GM12878 (cell line): ENCODE results near the gene PLAGL1. TPM values are rescaled to one million over a fixed set of nuclear protein-coding genes. Genes with fewer than 3 reads are reported as not detected.

Experiments used
- ATAC-seq: fragments of 200-7000 bp; cut with Tn5 transposase; 3 replicates; pipeline ENCODE4 v1.9.1; 2020; ENCODE audit warnings: mild to moderate bottlenecking, moderate library complexity
- BruUV-seq: library from RNA; stranded (reverse); fragments of 400-500 nt; replicated peaks from 2 replicates; lab custom pipeline; 2021; lab: Mats Ljungman, UMichigan
- CTCF ChIA-PET: fragments of 300-600 bp; sonication (Branson Sonifier 250); formaldehyde crosslinking; extraction: SDS; loops from one replicate; lab custom pipeline; 2021; ENCODE audit warnings: inconsistent platforms; lab: Yijun Ruan, JAX
- POLR2A ChIA-PET: fragments of 350-600 bp; formaldehyde crosslinking; extraction: SDS; loops from one replicate; lab custom pipeline; 2021; ENCODE audit warnings: inconsistent platforms; lab: Charles Lee
- RAD21 ChIA-PET: fragments of 300-600 bp; sonication (Branson Sonifier 250); formaldehyde crosslinking; loops from one replicate; lab custom pipeline; 2023; ENCODE audit warnings: antibody characterized with exemption; ENCODE audit not compliant: unreplicated experiment; lab: Charles Lee
- SMC1A ChIA-PET: fragments of 300-600 bp; sonication (Branson Sonifier 250); formaldehyde crosslinking; loops from one replicate; lab custom pipeline; 2023; ENCODE audit not compliant: unreplicated experiment, uncharacterized antibody; lab: Charles Lee
- DNase-seq: peaks from one replicate; pipeline ENCODE4 v3.0.0-alpha.2; 2011; ENCODE audit warnings: low read depth, low spot score
- FAIRE-seq: peaks from 3 replicates; lab custom pipeline; 2011; peaks lifted over from hg19 to GRCh38; lab: Jason Lieb, UNC
- H2AFZ ChIP-seq: 2 replicates; pipeline ENCODE4 v1.6.0; 2011; ENCODE audit warnings: low read depth, low read length, control low read depth; ENCODE audit not compliant: control insufficient read depth
- H3K27ac ChIP-seq: 2 replicates; pipeline ENCODE4 v1.5.1; 2011; ENCODE audit warnings: control low read depth; ENCODE audit not compliant: control insufficient read depth, insufficient read depth
- H3K27me3 ChIP-seq, 2 experiments: replicated peaks in 1 of 2; 2 replicates each; pipeline versions ENCODE4 v1.6.0 to v1.6.1; 2011; ENCODE audit warnings: low read length in 1 of 2; ENCODE audit not compliant: control insufficient read depth in 2 of 2, insufficient read depth in 2 of 2
- H3K36me3 ChIP-seq, 2 experiments: 2 replicates each; pipeline ENCODE4 v1.5.1; 2011; ENCODE audit warnings: low read length in 1 of 2; ENCODE audit not compliant: control insufficient read depth in 2 of 2, insufficient read depth in 2 of 2
- H3K4me1 ChIP-seq: 2 replicates; pipeline ENCODE4 v1.6.1; 2011; ENCODE audit warnings: mild to moderate bottlenecking, low read length, moderate library complexity, mixed read lengths; ENCODE audit not compliant: control insufficient read depth, insufficient read depth
- H3K4me2 ChIP-seq: 2 replicates; pipeline ENCODE4 v1.6.0; 2011; ENCODE audit warnings: control low read depth; ENCODE audit not compliant: control insufficient read depth, insufficient read depth
- H3K4me3 ChIP-seq: fragments of 200-600 bp; sonication (generic); 2 replicates; pipeline ENCODE4 v1.5.1; 2016
- H3K79me2 ChIP-seq: 2 replicates; pipeline ENCODE4 v1.6.0; 2011; ENCODE audit warnings: low read length; ENCODE audit not compliant: control insufficient read depth, insufficient read depth
- H3K9ac ChIP-seq: 2 replicates; pipeline ENCODE4 v1.8.0; 2011; ENCODE audit warnings: low read length, control low read depth, mixed read lengths; ENCODE audit not compliant: control insufficient read depth, insufficient read depth
- H3K9me3 ChIP-seq: replicated peaks from 3 replicates; pipeline ENCODE4 v1.5.1; 2011; ENCODE audit warnings: mild to moderate bottlenecking, low read length; ENCODE audit not compliant: control insufficient read depth, insufficient read depth
- H4K20me1 ChIP-seq: 2 replicates; pipeline ENCODE4 v1.6.0; 2011; ENCODE audit not compliant: control insufficient read depth, insufficient read depth
- ATF7 ChIP-seq: fragments of 450-650 bp; IDR thresholded peaks from 2 replicates; pipeline ENCODE4 v1.6.1; 2016; ENCODE audit warnings: low read depth, mild to moderate bottlenecking
- CREB1 ChIP-seq: IDR thresholded peaks from 2 replicates; pipeline ENCODE4 v1.6.1; 2012; ENCODE audit warnings: low read depth, mild to moderate bottlenecking, inconsistent platforms
- GABPA ChIP-seq: IDR thresholded peaks from 2 replicates; pipeline ENCODE4 v1.6.1; 2014; ENCODE audit warnings: antibody characterized with exemption, low read depth, mild to moderate bottlenecking, inconsistent platforms
- HCFC1 ChIP-seq: fragments of 150-350 bp; IDR thresholded peaks from 2 replicates; pipeline ENCODE4 v1.6.1; 2014; ENCODE audit warnings: low read length
- NBN ChIP-seq: fragments of 450-650 bp; IDR thresholded peaks from 2 replicates; pipeline ENCODE4 v1.6.1; 2016
- NR2C1 ChIP-seq: fragments of 450-650 bp; IDR thresholded peaks from 2 replicates; pipeline ENCODE4 v1.6.1; 2017; ENCODE audit warnings: antibody characterized with exemption, mild to moderate bottlenecking, moderate library complexity
- NR2F1 ChIP-seq: fragments of 450-650 bp; conservative IDR thresholded peaks from 2 replicates; pipeline ENCODE4 v1.6.1; 2017; ENCODE audit warnings: mild to moderate bottlenecking
- NRF1 ChIP-seq: conservative IDR thresholded peaks from 2 replicates; pipeline ENCODE4 v1.6.1; 2011; ENCODE audit warnings: mild to moderate bottlenecking, low read depth, low read length, improper control_type of control experiment
- POLR2AphosphoS2 ChIP-seq: IDR thresholded peaks from 2 replicates; pipeline ENCODE4 v1.6.1; 2011; ENCODE audit warnings: low read depth, mild to moderate bottlenecking, low read length, improper control_type of control experiment, moderate library complexity
- POU2F2 ChIP-seq: IDR thresholded peaks from 3 replicates; pipeline ENCODE4 v1.6.1; 2011; ENCODE audit warnings: low read depth, mild to moderate bottlenecking, low read length, borderline replicate concordance
- RAD21 ChIP-seq: IDR thresholded peaks from 2 replicates; pipeline ENCODE4 v1.6.1; 2011; ENCODE audit warnings: mild to moderate bottlenecking, low read depth, low read length, moderate library complexity; ENCODE audit not compliant: insufficient read depth
- SMAD5 ChIP-seq: IDR thresholded peaks from 2 replicates; pipeline ENCODE4 v1.6.1; 2016; ENCODE audit warnings: antibody characterized with exemption, low read depth
- TBL1XR1 ChIP-seq: IDR thresholded peaks from 2 replicates; pipeline ENCODE4 v1.6.1; 2012; ENCODE audit warnings: low read depth, low read length, improper control_type of control experiment
- WRNIP1 ChIP-seq: IDR thresholded peaks from 2 replicates; pipeline ENCODE4 v1.6.1; 2011; ENCODE audit warnings: low read depth, low read length, improper control_type of control experiment, borderline replicate concordance
- ZNF24 ChIP-seq: fragments of 450-650 bp; IDR thresholded peaks from 2 replicates; pipeline ENCODE4 v1.6.1; 2017; ENCODE audit warnings: antibody characterized with exemption, mild to moderate bottlenecking
- WGBS: methylation state at CpG from one replicate; pipeline ENCODE4 v1.1.6; 2016; ENCODE audit warnings: low lambda C conversion rate; ENCODE audit not compliant: insufficient replicate concordance, insufficient coverage; ENCODE audit errors: missing lambda C conversion rate; 5-methylcytosine and 5-hydroxymethylcytosine counted together
- in situ Hi-C: fragments of 300-500 bp; cut with MboI; formaldehyde crosslinking; loops from 9 replicates; pipeline ENCODE4 v1.14.3; 2018; ENCODE audit warnings: mixed read lengths
- intact Hi-C: fragments of 100-400 bp; cut with micrococcal nuclease; formaldehyde crosslinking; loops from one replicate; pipeline ENCODE4 v1.14.2; 2022; ENCODE audit not compliant: unreplicated experiment
- polyA plus RNA-seq, 11 experiments: library from polyadenylated mRNA; depleted of rRNA in 4 of 11; unstranded in 6 of 11; stranded (reverse) in 5 of 11; fragments of >200 nt; fragmentation: Nextera tagmentation in 4 of 11; fragmentation: Illumina TruSeq in 1 of 11; extraction: Ambion mirVana in 4 of 11; extraction: Trizol in 1 of 11; gene quantifications; 1 replicate in 1 of 11; 2 replicates in 10 of 11; pipeline versions ENCODE4 v1.2.1 to v1.2.3, GENCODE V29; 2011 to 2016; ENCODE audit warnings: inconsistent platforms in 2 of 11, missing spikeins in 2 of 11, low read depth in 1 of 11
- total RNA-seq, 4 experiments: library from RNA; depleted of rRNA in 3 of 4; stranded (reverse); fragments of >200 nt in 3 of 4; fragmentation: Illumina TruSeq in 1 of 4; extraction: Trizol in 1 of 4; gene quantifications; 2 replicates each; pipeline versions ENCODE4 v1.2.1 to v1.2.3, GENCODE V29; 2013 to 2021
- TF ChIP-seq, protein P1 (sequence below): fragments of 150-350 bp; IDR thresholded peaks from 2 replicates; pipeline ENCODE4 v1.6.1; 2014; ENCODE audit warnings: mild to moderate bottlenecking, low read depth, low read length
- TF ChIP-seq, protein P2 (sequence below): IDR thresholded peaks from 2 replicates; pipeline ENCODE4 v1.6.1; 2011; ENCODE audit warnings: mild to moderate bottlenecking, low read depth, low read length, moderate library complexity; ENCODE audit not compliant: insufficient replicate concordance

PLAGL1 gene
- total and polyA plus RNA-seq, 10 of the 15 experiments (the other 5 are each of a cell fraction or from before 2014, with no cell fraction given): 2.6 to 19.1 (median 5.7) TPM

DNA sequence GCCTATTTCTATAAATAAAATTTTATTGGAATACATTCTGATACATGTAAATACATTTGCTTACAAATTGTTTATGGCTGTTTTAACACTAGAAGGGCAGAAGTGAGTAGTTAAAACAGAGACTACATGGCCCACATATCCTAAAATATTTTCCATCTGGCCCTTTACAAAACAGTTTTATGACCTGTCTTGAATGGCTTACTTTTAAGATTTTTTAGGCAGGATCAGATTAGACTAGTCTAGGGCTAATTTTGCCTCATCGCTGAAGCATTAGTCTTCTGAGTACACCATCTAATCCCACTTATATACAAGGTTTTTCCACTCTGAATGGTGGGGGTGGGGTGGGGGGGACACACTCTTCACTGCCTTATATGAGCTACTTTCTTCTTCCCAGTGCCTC is 27.1 kb downstream of the PLAGL1 start:
- no peaks in the 10 kb centered on the region for H3K79me2 ChIP-seq
- H3K36me3 ChIP-seq: no peaks in the 10 kb centered on the region
- RAD21 ChIA-PET: no interaction called here
- H2AFZ ChIP-seq: no peak overlapping the region
- CTCF ChIA-PET: interaction anchor here (0.7 to 2.1 kb wide), 2 partner anchors 41 to 617 kb away, joined by 5 to 7 read pairs; no protein-coding TSS in a partner anchor
- DNase-seq (no peak), ATAC-seq (no peak), FAIRE-seq (no peak)
- no peaks in the 10 kb centered on the region for H4K20me1 ChIP-seq
- H3K9me3 ChIP-seq: no peaks in the 10 kb centered on the region
- no peaks in the 10 kb centered on the region for H3K27me3 ChIP-seq
- no peak overlapping the region for H3K27ac ChIP-seq
- H3K9ac ChIP-seq: no peak overlapping the region
- no peak overlapping the region for H3K4me3 ChIP-seq
- intact Hi-C loops: no loop called here
- 100% methylated on average over 1 of the region's 1 CpG for WGBS
- no TSS peak for BruUV-seq
- in situ Hi-C loops: no loop called here
- H3K4me1 ChIP-seq: no peaks in the 10 kb centered on the region
- no peak overlapping the region for H3K4me2 ChIP-seq
- no peak for TF ChIP-seq TBL1XR1
- TF ChIP-seq WRNIP1: no peak
- no peak for TF ChIP-seq CREB1
- TF ChIP-seq NBN: no peak
- TF ChIP-seq, protein P1, sequence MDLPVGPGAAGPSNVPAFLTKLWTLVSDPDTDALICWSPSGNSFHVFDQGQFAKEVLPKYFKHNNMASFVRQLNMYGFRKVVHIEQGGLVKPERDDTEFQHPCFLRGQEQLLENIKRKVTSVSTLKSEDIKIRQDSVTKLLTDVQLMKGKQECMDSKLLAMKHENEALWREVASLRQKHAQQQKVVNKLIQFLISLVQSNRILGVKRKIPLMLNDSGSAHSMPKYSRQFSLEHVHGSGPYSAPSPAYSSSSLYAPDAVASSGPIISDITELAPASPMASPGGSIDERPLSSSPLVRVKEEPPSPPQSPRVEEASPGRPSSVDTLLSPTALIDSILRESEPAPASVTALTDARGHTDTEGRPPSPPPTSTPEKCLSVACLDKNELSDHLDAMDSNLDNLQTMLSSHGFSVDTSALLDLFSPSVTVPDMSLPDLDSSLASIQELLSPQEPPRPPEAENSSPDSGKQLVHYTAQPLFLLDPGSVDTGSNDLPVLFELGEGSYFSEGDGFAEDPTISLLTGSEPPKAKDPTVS: no peak
- TF ChIP-seq HCFC1: no peak
- TF ChIP-seq POLR2AphosphoS2: no peak
- no peak for TF ChIP-seq SMAD5
- no peak for TF ChIP-seq ATF7
- TF ChIP-seq, protein P2, sequence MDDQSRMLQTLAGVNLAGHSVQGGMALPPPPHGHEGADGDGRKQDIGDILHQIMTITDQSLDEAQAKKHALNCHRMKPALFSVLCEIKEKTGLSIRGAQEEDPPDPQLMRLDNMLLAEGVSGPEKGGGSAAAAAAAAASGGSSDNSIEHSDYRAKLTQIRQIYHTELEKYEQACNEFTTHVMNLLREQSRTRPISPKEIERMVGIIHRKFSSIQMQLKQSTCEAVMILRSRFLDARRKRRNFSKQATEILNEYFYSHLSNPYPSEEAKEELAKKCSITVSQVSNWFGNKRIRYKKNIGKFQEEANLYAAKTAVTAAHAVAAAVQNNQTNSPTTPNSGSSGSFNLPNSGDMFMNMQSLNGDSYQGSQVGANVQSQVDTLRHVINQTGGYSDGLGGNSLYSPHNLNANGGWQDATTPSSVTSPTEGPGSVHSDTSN: no peak
- no peak for TF ChIP-seq NRF1
- TF ChIP-seq ZNF24: no peak
- TF ChIP-seq NR2C1: no peak
- TF ChIP-seq GABPA: no peak
- no peak for TF ChIP-seq POU2F2
- no peak for TF ChIP-seq RAD21
- no peak for TF ChIP-seq NR2F1
- POLR2A ChIA-PET: no interaction called here
- SMC1A ChIA-PET: interaction anchor here (0.7 kb wide), 1 partner anchor 80 kb away, joined by 4 read pairs; no protein-coding TSS in a partner anchor
